Psoas muscle (tissue), 8 donors: ENCODE measurements around the gene LARP1. TPM values are rescaled to one million over a fixed set of nuclear protein-coding genes. Genes with fewer than 3 reads are reported as not detected.
A peak's percentile ranks its signal among the peaks of the same experiment; 100 is the strongest.
"Not testable (repeated sequence)": the region's sequence is repeated elsewhere in the genome, so short reads cannot be mapped to it uniquely, and the experiment has no call there.

Experiments
- ATAC-seq, 4 donors: fragments of 200-7000 bp; cut with Tn5 transposase; one replicate each; pipeline ENCODE4 v1.9.1; 2020; ENCODE audit warnings: moderate library complexity in 3 of 4, mild to moderate bottlenecking in 2 of 4
- DNase-seq, 2 donors: peaks; one replicate each; pipeline ENCODE4 v3.0.0-alpha.2; 2020
- H3K27ac ChIP-seq: fragments of 200-600 bp; one replicate; pipeline ENCODE4 v1.8.0; 2022
- H3K27me3 ChIP-seq, 3 donors: fragments of 200-600 bp in 1 of 3; one replicate each; pipeline versions ENCODE4 v1.6.1 to v1.8.0; 2013 to 2022; ENCODE audit warnings: low read length in 2 of 3, mild to moderate bottlenecking in 2 of 3, moderate library complexity in 1 of 3; ENCODE audit not compliant: insufficient read depth in 3 of 3
- H3K36me3 ChIP-seq, 2 donors: fragments of 200-600 bp in 1 of 2; one replicate each; pipeline versions ENCODE4 v1.6.1 to v1.8.0; 2013 to 2022; ENCODE audit warnings: low read depth in 1 of 2, mild to moderate bottlenecking in 1 of 2, moderate library complexity in 1 of 2; ENCODE audit not compliant: insufficient read depth in 1 of 2
- H3K4me1 ChIP-seq: fragments of 200-600 bp; one replicate; pipeline ENCODE4 v1.8.0; 2022
- H3K4me3 ChIP-seq: fragments of 200-600 bp; one replicate; pipeline ENCODE4 v1.8.0; 2022; ENCODE audit warnings: mild to moderate bottlenecking
- H3K9me3 ChIP-seq: fragments of 200-600 bp; one replicate; pipeline ENCODE4 v1.8.0; 2022
- WGBS, 3 donors: extraction: QIAGEN DNeasy Blood & Tissue Kit; methylation state at CpG; one replicate each; pipeline versions ENCODE4 v1.1.6 to v1.1.7; 2013; 5-methylcytosine and 5-hydroxymethylcytosine counted together
- intact Hi-C, 2 donors: fragments of 100-400 bp; cut with DNase I; formaldehyde crosslinking; loops; one replicate each; pipeline versions ENCODE4 v1.11.0 to v1.14.2; 2022
- polyA plus RNA-seq, 3 donors: library from polyadenylated mRNA; stranded (reverse); fragments of 200-250 nt; gene quantifications; one replicate each; pipeline ENCODE4 v1.2.3, GENCODE V29; 2013
- total RNA-seq, 4 donors: library from RNA; stranded (reverse); fragmentation: NEBNext Ultra II Directional in 2 of 4; extraction: Animal tissue kit (Norgen Biotek cat#: 25700) in 2 of 4; gene quantifications; one replicate each; pipeline versions ENCODE4 v1.2.1 to v1.2.4, GENCODE V29; 2021 to 2023
- TF ChIP-seq, protein P1 (sequence below): fragments of 200-600 bp; IDR thresholded peaks from one replicate; pipeline ENCODE4 v1.8.0; 2022; ENCODE audit warnings: antibody characterized with exemption
- donor health status: healthy with polysubstance abuse.
- donor health status: DM: no; HTN: no; CAD: no; lungs with moderate emphysema.
- donor health status: Bipolar disorder and iron deficiency.
- donor health status: healthy.
- donor health status: DM: yes; HTN: yes; CAD: no.
- donor health status: DM: no; HTN: no; CAD: no.
- donor health status: DM: no; HTN: no; CAD: no.
- donor health status: DM: yes; HTN: yes; CAD: no.

The LARP1 gene
- total and polyA plus RNA-seq, 7 donors = 34.1 to 173 (median 108) TPM

GRCh38 chr5:154830596-154830995 lies 75.4 kb downstream of the LARP1 start:
- H3K9me3 ChIP-seq = no peaks in the 10 kb centered on the region
- peaks cover 9% of the 10 kb centered on the region for H3K4me1 ChIP-seq
- intact Hi-C loops = no loop called here
- no peak overlapping the region for H3K4me3 ChIP-seq
- TF ChIP-seq, protein P1, sequence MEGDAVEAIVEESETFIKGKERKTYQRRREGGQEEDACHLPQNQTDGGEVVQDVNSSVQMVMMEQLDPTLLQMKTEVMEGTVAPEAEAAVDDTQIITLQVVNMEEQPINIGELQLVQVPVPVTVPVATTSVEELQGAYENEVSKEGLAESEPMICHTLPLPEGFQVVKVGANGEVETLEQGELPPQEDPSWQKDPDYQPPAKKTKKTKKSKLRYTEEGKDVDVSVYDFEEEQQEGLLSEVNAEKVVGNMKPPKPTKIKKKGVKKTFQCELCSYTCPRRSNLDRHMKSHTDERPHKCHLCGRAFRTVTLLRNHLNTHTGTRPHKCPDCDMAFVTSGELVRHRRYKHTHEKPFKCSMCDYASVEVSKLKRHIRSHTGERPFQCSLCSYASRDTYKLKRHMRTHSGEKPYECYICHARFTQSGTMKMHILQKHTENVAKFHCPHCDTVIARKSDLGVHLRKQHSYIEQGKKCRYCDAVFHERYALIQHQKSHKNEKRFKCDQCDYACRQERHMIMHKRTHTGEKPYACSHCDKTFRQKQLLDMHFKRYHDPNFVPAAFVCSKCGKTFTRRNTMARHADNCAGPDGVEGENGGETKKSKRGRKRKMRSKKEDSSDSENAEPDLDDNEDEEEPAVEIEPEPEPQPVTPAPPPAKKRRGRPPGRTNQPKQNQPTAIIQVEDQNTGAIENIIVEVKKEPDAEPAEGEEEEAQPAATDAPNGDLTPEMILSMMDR = no peak
- ATAC-seq (no peak), DNase-seq (no peak)
- no peak overlapping the region for H3K27ac ChIP-seq
- H3K36me3 ChIP-seq = peaks cover 0 to 63% of the 10 kb centered on the region in 2 donors
- WGBS, 3 donors = 92 to 94% (median 92%) methylated on average over 4 of the region's 4 CpGs
- no peaks in the 10 kb centered on the region for H3K27me3 ChIP-seq

- Histone ChIP-seq H3K4me3 (no peak overlapping the region), H3K36me3 (peaks cover 0 to 62% of the 10 kb centered on the region in 2 donors), H3K9me3 (no peaks in the 10 kb centered on the region), H3K27me3 (no peaks in the 10 kb centered on the region), H3K4me1 (peaks cover 9% of the 10 kb centered on the region), H3K27ac (no peak overlapping the region)
- WGBS, 3 donors = 84 to 91% (median 85%) methylated on average over 7 of the region's 7 CpGs
- no peak for ATAC-seq
- TF ChIP-seq, protein P1 = no peak
- no peak for DNase-seq
- intact Hi-C loops = no loop called here
These were observed 76.3 kb downstream of the LARP1 start for GRCh38 chr5:154831451-154831850.

- 98 to 99% (median 99%) methylated on average over 3 of the region's 3 CpGs for WGBS, 3 donors
These were observed 77.6 kb downstream of the LARP1 start for GRCh38 chr5:154832804-154833203.

DNA sequence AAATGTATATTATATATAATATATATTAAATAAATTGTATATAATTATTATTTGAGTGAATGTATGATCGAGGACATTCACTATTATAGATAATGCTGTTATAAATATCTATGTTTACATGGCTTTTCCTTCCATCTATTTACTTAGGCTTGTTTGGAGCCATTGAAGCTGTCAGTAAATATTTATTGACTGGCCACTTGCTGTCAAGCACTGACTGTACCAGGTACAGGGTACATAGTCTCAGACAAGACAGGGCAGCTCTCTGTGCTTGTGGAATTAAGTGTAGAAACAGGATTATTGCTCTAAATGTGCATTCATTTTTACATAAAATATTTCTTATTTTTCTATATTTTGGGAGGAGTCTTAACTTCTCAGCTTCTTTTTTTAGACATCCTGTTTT lies 78.9 kb downstream of the LARP1 start:
- H3K4me3 ChIP-seq = no peak overlapping the region
- WGBS, 3 donors = 84 to 100% (median 100%) methylated on average over 1 of the region's 1 CpG
- H3K27me3 ChIP-seq = no peaks in the 10 kb centered on the region
- H3K36me3 ChIP-seq = peaks cover 0 to 58% of the 10 kb centered on the region in 2 donors
- peaks cover 9% of the 10 kb centered on the region for H3K4me1 ChIP-seq
- intact Hi-C loops = no loop called here
- ATAC-seq = no peak
- no peak for DNase-seq
- no peaks in the 10 kb centered on the region for H3K9me3 ChIP-seq
- H3K27ac ChIP-seq = no peak overlapping the region
- TF ChIP-seq, protein P1 = no peak

More at GRCh38 chr5:154832804-154833203, 77.6 kb downstream of the LARP1 start:
- ATAC-seq, DNase-seq, H3K27me3 ChIP-seq, H3K4me3 ChIP-seq, H3K9me3 ChIP-seq, H3K4me1 ChIP-seq, intact Hi-C loops, H3K27ac ChIP-seq: not testable (repeated sequence)
- H3K36me3 ChIP-seq = peaks cover 0 to 60% of the 10 kb centered on the region in 2 donors

DNA sequence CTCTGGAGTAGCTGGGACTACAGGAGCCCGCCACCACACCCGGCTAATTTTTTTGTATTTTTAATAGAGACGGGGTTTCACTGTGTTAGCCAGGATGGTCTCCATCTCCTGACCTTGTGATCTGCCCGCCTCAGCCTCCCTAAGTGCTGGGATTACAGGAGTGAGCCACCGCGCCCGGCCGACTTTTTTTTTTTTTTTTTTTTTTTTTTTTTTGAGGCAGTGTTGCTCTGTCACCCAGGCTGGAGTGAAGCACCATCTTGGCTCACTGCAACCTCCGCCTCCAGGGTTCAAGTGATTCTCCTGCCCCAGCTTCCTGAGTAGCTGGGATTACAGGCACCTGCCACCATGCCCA lies 80.5 kb downstream of the LARP1 start:
- WGBS, 3 donors = 59 to 74% (median 60%) methylated on average over 8 to 9 of the region's 9 CpGs
- H3K27ac ChIP-seq = peak overlapping the region; percentile 3

GRCh38 chr5:154836225-154836624 lies 81.0 kb downstream of the LARP1 start:
- peaks cover 0 to 37% of the 10 kb centered on the region in 2 donors for H3K36me3 ChIP-seq
- TF ChIP-seq, protein P1 = no peak
- H3K4me3 ChIP-seq = no peak overlapping the region
- peaks cover 9% of the 10 kb centered on the region for H3K4me1 ChIP-seq
- WGBS, 3 donors = 76 to 81% (median 77%) methylated on average over 6 of the region's 6 CpGs
- no peak for ATAC-seq
- no peaks in the 10 kb centered on the region for H3K27me3 ChIP-seq
- no peaks in the 10 kb centered on the region for H3K9me3 ChIP-seq
- intact Hi-C loops = no loop called here
- H3K27ac ChIP-seq = peak overlapping the region; percentile 3
- DNase-seq = no peak

More for the DNA sequence above, 80.5 kb downstream of the LARP1 start:
- H3K27me3 ChIP-seq, DNase-seq, H3K4me1 ChIP-seq, intact Hi-C loops, H3K9me3 ChIP-seq, ATAC-seq: not testable (repeated sequence)
- Histone ChIP-seq H3K4me3 (peak overlapping the region; percentile 7), H3K36me3 (peaks cover 0 to 43% of the 10 kb centered on the region in 2 donors)
